ENCODE data around the gene TMEM178B. TPM values are rescaled to one million over a fixed set of nuclear protein-coding genes. Genes with fewer than 3 reads are reported as not detected.

The TMEM178B gene
- total RNA-seq, 4 donors from 2014 or later = 0.42 to 2.5 (median 0.92) TPM

DNA sequence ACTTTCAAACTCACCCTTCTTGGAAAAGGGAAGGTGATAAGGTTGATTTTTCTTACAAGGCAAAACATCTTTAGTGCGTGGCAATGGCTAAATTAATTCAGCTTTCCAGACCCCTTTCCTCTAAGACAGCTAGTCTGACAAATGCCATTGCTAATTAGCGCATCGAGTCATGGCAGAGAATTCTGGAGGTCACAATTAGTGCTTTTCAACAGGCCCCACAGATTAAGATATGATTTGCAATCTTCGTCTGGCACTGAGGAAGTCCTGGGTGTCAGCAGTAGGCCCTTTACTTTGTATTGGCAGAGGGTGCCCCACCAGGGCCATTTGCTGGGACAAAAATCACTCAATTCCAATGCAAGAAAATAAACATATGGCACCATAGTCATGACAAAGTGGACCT, 288.1 kb downstream of the TMEM178B start:
- H3K36me3 ChIP-seq = no peaks in the 10 kb centered on the region
- intact Hi-C loops (cut with DNase I) = no loop called here
- WGBS = 95% methylated on average over 4 of the region's 4 CpGs
- H3K27me3 ChIP-seq = no peaks in the 10 kb centered on the region
- TF ChIP-seq EP300 (IDR thresholded peaks at IDR 0.05) (no peak), POLR2AphosphoS5 (IDR thresholded peaks at IDR 0.05) (no peak), POLR2A (IDR thresholded peaks at IDR 0.05; ENCODE audit: low read depth) (no peak)
- TF ChIP-seq, protein P1, sequence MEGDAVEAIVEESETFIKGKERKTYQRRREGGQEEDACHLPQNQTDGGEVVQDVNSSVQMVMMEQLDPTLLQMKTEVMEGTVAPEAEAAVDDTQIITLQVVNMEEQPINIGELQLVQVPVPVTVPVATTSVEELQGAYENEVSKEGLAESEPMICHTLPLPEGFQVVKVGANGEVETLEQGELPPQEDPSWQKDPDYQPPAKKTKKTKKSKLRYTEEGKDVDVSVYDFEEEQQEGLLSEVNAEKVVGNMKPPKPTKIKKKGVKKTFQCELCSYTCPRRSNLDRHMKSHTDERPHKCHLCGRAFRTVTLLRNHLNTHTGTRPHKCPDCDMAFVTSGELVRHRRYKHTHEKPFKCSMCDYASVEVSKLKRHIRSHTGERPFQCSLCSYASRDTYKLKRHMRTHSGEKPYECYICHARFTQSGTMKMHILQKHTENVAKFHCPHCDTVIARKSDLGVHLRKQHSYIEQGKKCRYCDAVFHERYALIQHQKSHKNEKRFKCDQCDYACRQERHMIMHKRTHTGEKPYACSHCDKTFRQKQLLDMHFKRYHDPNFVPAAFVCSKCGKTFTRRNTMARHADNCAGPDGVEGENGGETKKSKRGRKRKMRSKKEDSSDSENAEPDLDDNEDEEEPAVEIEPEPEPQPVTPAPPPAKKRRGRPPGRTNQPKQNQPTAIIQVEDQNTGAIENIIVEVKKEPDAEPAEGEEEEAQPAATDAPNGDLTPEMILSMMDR (IDR thresholded peaks at IDR 0.05) = no peak
- no peak overlapping the region for H3K4me3 ChIP-seq
- no peaks in the 10 kb centered on the region for H3K9me3 ChIP-seq
- peaks cover 31 to 36% (median 33%) of the 10 kb centered on the region in 4 donors for H3K4me1 ChIP-seq
- no peak overlapping the region for H3K27ac ChIP-seq (replicated peaks in 1 of 4)
- no peak for DNase-seq (ENCODE audit: extremely low spot score)

DNA sequence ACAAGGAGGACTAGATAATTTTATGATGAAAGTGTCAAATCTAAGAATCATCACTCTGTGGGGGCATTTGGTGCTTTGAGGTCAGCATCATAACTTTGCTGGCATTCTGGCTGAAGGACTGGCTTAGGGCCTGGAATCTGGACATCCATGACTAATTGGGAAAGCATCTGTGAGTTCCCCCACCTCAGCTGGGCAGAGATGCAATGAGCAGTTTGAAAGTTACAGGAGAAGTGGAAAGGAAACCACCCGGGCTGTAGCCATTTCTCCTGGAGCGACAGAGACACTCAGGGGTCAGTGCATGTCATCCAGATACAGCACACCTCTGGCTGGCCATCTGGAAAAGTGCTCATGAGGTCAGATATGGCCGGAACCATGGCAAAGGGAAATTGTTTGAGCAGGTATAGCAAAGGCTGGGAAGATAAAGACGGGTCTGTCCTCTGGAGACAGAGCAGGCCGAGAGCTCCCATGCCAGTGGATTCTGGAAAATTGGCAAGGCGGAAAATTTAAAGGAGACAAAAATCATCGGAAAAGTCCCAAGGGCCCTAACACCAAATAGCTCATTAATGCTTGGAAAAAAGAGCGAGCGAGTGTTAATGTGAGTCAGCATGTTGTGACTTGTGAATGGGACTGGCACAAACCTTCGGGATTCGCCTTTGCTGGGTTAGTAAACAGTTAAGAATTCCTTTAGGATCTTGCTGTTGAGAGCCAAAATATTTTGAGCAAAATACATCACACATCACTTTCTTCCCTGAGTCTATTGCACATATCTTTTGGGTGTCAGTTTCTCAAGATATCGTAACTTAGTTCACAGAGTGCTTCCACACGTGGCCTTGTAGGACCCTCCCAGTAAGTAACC, 288.9 kb downstream of the TMEM178B start:
- H3K36me3 ChIP-seq = no peaks in the 10 kb centered on the region
- no peak overlapping the region for H3K27ac ChIP-seq (replicated peaks in 1 of 4)
- intact Hi-C loops (cut with DNase I) = no loop called here

DNA sequence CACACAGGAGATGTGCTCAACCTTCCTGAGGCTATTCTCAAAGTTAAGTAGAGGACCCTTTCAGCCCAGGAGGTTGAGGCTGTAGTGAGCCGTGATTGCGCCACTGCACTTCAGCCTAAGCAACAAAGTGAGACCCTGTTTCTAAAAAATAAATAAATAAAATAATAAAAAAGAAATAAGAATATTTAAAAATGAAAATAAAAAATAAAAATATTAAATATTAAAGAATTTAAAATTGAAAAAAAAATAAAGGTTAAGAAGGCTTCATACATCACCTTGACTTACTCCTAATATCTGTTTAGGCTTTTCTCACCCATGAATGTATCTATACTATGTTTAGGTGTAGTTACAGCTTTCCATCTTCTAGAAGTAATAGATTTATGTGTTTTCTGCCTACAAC, 289.9 kb downstream of the TMEM178B start:
- no peaks in the 10 kb centered on the region for H3K36me3 ChIP-seq
- H3K4me3 ChIP-seq = no peak overlapping the region
- no peak overlapping the region for H3K27ac ChIP-seq (replicated peaks in 1 of 4)
- 98% methylated on average over 2 of the region's 2 CpGs for WGBS
- no peaks in the 10 kb centered on the region for H3K9me3 ChIP-seq
- TF ChIP-seq POLR2AphosphoS5 (IDR thresholded peaks at IDR 0.05) (no peak), POLR2A (IDR thresholded peaks at IDR 0.05; ENCODE audit: low read depth) (no peak), EP300 (IDR thresholded peaks at IDR 0.05) (no peak)
- TF ChIP-seq, protein P1 (IDR thresholded peaks at IDR 0.05) = no peak
- peaks cover 33 to 38% (median 35%) of the 10 kb centered on the region in 4 donors for H3K4me1 ChIP-seq
- intact Hi-C loops (cut with DNase I) = no loop called here
- no peak for DNase-seq (ENCODE audit: extremely low spot score)
- no peaks in the 10 kb centered on the region for H3K27me3 ChIP-seq

More for the DNA sequence above, 288.9 kb downstream of the TMEM178B start:
- TF ChIP-seq, protein P1 (IDR thresholded peaks at IDR 0.05) = no peak
- no peak for TF ChIP-seq POLR2AphosphoS5 (IDR thresholded peaks at IDR 0.05)
- no peak for TF ChIP-seq EP300 (IDR thresholded peaks at IDR 0.05)
- no peak for TF ChIP-seq POLR2A (IDR thresholded peaks at IDR 0.05; ENCODE audit: low read depth)
- 59% methylated on average over 13 of the region's 13 CpGs for WGBS
- no peak overlapping the region for H3K4me3 ChIP-seq
- H3K4me1 ChIP-seq = peaks cover 31 to 36% (median 33%) of the 10 kb centered on the region in 4 donors
- no peaks in the 10 kb centered on the region for H3K27me3 ChIP-seq
- DNase-seq (ENCODE audit: extremely low spot score) = no peak
- H3K9me3 ChIP-seq = no peaks in the 10 kb centered on the region

DNA sequence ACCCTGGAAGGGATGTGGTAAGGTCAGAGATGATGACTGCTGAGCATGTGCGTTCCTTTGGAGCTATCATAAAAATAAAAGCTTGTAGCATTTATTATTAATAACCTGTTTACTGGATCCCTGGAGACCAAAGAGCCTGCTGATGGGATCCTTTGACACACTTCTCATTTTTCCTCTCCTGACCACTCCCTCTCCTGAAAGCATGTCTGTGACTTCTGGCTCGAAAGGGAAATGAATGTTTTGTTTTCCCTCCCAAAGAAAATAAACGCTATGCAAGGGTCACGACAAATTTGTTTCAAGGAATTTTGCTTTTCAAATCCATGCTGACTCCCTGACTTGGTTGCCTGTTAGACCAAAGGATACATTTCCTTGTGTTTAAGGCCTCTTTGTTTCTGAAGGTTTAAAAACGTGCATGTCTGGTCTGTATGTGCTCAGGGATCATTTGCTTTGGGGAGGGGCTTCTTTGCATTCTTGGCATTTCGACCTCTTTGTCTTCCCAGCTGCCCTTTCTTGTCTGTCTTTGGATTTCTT, 292.3 kb downstream of the TMEM178B start:
- H3K36me3 ChIP-seq = no peaks in the 10 kb centered on the region
- intact Hi-C loops (cut with DNase I) = no loop called here
- DNase-seq (ENCODE audit: extremely low spot score) = no peak
- 17% methylated on average over 6 of the region's 6 CpGs for WGBS
- no peaks in the 10 kb centered on the region for H3K9me3 ChIP-seq
- TF ChIP-seq, protein P1 (IDR thresholded peaks at IDR 0.05) = no peak
- TF ChIP-seq POLR2A (IDR thresholded peaks at IDR 0.05; ENCODE audit: low read depth) (no peak), POLR2AphosphoS5 (IDR thresholded peaks at IDR 0.05) (no peak), EP300 (IDR thresholded peaks at IDR 0.05) (no peak)
- no peak overlapping the region for H3K27ac ChIP-seq (replicated peaks in 1 of 4)
- no peak overlapping the region for H3K4me3 ChIP-seq
- H3K27me3 ChIP-seq = no peaks in the 10 kb centered on the region
- peaks cover 33 to 52% (median 47%) of the 10 kb centered on the region in 4 donors for H3K4me1 ChIP-seq

Data from esophagus muscularis mucosa (tissue), 4 donors.